ENCODE results near the gene SCAP.

Gene SCAP

DNA sequence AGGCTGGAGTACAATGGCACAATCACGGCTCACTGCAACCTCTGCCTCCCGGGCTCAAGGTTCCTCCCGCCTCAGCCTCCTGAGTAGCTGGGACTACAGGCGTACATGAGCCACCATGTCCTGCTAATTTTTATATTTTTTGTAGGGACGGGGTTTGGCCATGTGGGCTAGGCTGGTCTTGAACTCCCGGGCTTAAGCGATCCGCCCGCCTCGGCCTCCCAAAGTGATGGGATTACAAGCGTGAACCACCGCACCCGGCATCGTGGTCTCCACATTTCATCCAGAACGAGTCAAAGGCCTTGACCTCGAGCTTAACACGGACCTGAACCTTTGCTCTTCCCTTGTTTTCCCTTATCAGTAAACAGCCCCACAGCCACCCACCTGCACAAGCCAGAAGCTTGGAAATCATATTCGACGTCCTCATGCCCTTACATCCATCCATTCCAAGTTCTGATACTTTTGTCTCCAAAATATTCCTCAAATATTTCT, 96.3 kb downstream of the SCAP start:
- Histone ChIP-seq H3K4me3 (ENCODE audit: low read depth in 1 of 2, low read length in 2 of 2) (peak overlapping the region; percentile 95 to 97; a peak in 3 of 4 replicates), H3K4me2 (ENCODE audit: insufficient read depth, low read length) (peak overlapping the region; percentile 67), H3K9me3 (ENCODE audit: insufficient read depth, low read length, severe bottlenecking) (no peaks in the 10 kb centered on the region), H4K20me1 (ENCODE audit: insufficient read depth, low read length) (peaks cover 18% of the 10 kb centered on the region), H3K79me2 (ENCODE audit: insufficient read depth, low read length) (peaks cover 47% of the 10 kb centered on the region), H2AFZ (ENCODE audit: low read depth, low read length) (no peak overlapping the region), H3K27ac (ENCODE audit: low read length) (peak overlapping the region; percentile 78), H3K9ac (ENCODE audit: low read depth, low read length) (peak overlapping the region; percentile 96), H3K27me3 (ENCODE audit: insufficient read depth, low read length, poor library complexity) (no peaks in the 10 kb centered on the region), H3K36me3 (ENCODE audit: insufficient read depth, low read length) (peaks cover 9% of the 10 kb centered on the region), H3K4me1 (ENCODE audit: insufficient read depth, low read length) (peaks cover 37% of the 10 kb centered on the region)
- TF ChIP-seq, protein P1, sequence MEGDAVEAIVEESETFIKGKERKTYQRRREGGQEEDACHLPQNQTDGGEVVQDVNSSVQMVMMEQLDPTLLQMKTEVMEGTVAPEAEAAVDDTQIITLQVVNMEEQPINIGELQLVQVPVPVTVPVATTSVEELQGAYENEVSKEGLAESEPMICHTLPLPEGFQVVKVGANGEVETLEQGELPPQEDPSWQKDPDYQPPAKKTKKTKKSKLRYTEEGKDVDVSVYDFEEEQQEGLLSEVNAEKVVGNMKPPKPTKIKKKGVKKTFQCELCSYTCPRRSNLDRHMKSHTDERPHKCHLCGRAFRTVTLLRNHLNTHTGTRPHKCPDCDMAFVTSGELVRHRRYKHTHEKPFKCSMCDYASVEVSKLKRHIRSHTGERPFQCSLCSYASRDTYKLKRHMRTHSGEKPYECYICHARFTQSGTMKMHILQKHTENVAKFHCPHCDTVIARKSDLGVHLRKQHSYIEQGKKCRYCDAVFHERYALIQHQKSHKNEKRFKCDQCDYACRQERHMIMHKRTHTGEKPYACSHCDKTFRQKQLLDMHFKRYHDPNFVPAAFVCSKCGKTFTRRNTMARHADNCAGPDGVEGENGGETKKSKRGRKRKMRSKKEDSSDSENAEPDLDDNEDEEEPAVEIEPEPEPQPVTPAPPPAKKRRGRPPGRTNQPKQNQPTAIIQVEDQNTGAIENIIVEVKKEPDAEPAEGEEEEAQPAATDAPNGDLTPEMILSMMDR (IDR thresholded peaks at IDR 0.05; ENCODE audit: borderline replicate concordance, extremely low read depth, low read length, poor library complexity, severe bottlenecking): no peak
- TF ChIP-seq EZH2 (IDR thresholded peaks at IDR 0.05; ENCODE audit: borderline replicate concordance, low read depth, low read length, severe bottlenecking): no peak
- DNase-seq (no peak), ATAC-seq (ENCODE audit: insufficient read depth, low read depth) (no peak)

DNA sequence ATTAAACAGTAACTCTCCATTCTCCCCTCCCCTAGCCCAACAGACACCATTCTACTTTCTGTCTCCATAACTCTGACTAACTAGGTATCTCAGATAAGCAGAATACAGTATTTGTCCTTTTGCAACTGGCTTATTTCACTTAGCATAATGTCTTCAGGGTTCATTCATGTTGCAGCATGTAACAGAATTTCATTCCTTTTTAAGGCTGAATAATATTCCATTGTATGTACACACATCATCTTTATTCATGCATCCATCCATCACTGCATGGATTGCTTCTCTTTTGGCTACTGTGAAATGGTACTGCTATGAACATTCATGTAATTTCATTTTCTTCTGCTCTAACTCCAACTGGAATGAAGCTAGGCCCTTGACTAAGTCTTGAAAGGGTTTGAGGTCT, 96.9 kb downstream of the SCAP start:
- H3K4me3 ChIP-seq (ENCODE audit: low read depth in 1 of 2, low read length in 2 of 2): no peak overlapping the region

DNA sequence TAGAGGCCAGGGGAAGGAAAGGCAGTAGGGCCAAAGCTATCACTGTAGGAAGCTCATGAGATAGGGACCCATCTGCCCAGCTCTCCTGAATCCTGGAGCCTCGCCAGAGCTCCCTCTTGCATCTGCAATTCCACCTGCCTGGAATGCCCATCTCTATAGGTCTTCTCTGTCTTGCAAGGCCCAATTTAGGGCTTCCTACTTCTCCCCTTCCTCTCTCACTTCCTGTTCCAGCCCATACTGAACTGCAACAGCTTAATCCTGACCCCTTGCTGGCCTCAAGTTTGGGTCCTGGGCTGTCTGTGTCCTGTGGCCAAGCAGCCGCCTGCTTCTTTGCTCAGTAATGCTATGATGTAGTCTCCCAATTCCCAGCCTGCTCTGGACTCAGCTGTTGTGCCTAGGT, 98.6 kb downstream of the SCAP start:
- Histone ChIP-seq H3K9ac (ENCODE audit: low read depth, low read length) (no peak overlapping the region), H3K4me2 (ENCODE audit: insufficient read depth, low read length) (no peak overlapping the region), H3K27me3 (ENCODE audit: insufficient read depth, low read length, poor library complexity) (no peaks in the 10 kb centered on the region), H3K4me3 (ENCODE audit: low read depth in 1 of 2, low read length in 2 of 2) (no peak overlapping the region), H3K9me3 (ENCODE audit: insufficient read depth, low read length, severe bottlenecking) (no peaks in the 10 kb centered on the region), H3K79me2 (ENCODE audit: insufficient read depth, low read length) (peaks cover 26% of the 10 kb centered on the region), H3K36me3 (ENCODE audit: insufficient read depth, low read length) (no peaks in the 10 kb centered on the region; the same call in 1 of the 2 replicates), H2AFZ (ENCODE audit: low read depth, low read length) (no peak overlapping the region), H3K4me1 (ENCODE audit: insufficient read depth, low read length) (peaks cover 22% of the 10 kb centered on the region), H4K20me1 (ENCODE audit: insufficient read depth, low read length) (peaks cover 7% of the 10 kb centered on the region; the same call in 1 of the 2 replicates), H3K27ac (ENCODE audit: low read length) (no peak overlapping the region)
- TF ChIP-seq, protein P1 (IDR thresholded peaks at IDR 0.05; ENCODE audit: borderline replicate concordance, extremely low read depth, low read length, poor library complexity, severe bottlenecking): no peak
- TF ChIP-seq EZH2 (IDR thresholded peaks at IDR 0.05; ENCODE audit: borderline replicate concordance, low read depth, low read length, severe bottlenecking): no peak
- DNase-seq: no peak
- no peak for ATAC-seq (ENCODE audit: insufficient read depth, low read depth)

More for the DNA sequence above, 96.9 kb downstream of the SCAP start:
- H3K9ac ChIP-seq (ENCODE audit: low read depth, low read length): no peak overlapping the region
- no peak for ATAC-seq (ENCODE audit: insufficient read depth, low read depth)
- peaks cover 18% of the 10 kb centered on the region for H4K20me1 ChIP-seq (ENCODE audit: insufficient read depth, low read length)
- H3K4me1 ChIP-seq (ENCODE audit: insufficient read depth, low read length): peaks cover 37% of the 10 kb centered on the region
- H3K79me2 ChIP-seq (ENCODE audit: insufficient read depth, low read length): peaks cover 42% of the 10 kb centered on the region
- H3K27ac ChIP-seq (ENCODE audit: low read length): no peak overlapping the region
- H3K27me3 ChIP-seq (ENCODE audit: insufficient read depth, low read length, poor library complexity): no peaks in the 10 kb centered on the region
- TF ChIP-seq, protein P1 (IDR thresholded peaks at IDR 0.05; ENCODE audit: borderline replicate concordance, extremely low read depth, low read length, poor library complexity, severe bottlenecking): no peak
- no peak for TF ChIP-seq EZH2 (IDR thresholded peaks at IDR 0.05; ENCODE audit: borderline replicate concordance, low read depth, low read length, severe bottlenecking)
- H3K36me3 ChIP-seq (ENCODE audit: insufficient read depth, low read length): peaks cover 9% of the 10 kb centered on the region
- DNase-seq: no peak
- H2AFZ ChIP-seq (ENCODE audit: low read depth, low read length): no peak overlapping the region
- peak overlapping the region; percentile 67; the same call in 1 of the 2 replicates for H3K4me2 ChIP-seq (ENCODE audit: insufficient read depth, low read length)
- no peaks in the 10 kb centered on the region for H3K9me3 ChIP-seq (ENCODE audit: insufficient read depth, low read length, severe bottlenecking)

All from DND-41 (cell line).